ENCODE measurements around the gene ATG5. TPM values are rescaled to one million over a fixed set of nuclear protein-coding genes. Genes with fewer than 3 reads are reported as not detected.

The ATG5 gene
- total and polyA plus RNA-seq, 2 experiments from 2014 or later: 31.6 to 48.2 TPM

DNA sequence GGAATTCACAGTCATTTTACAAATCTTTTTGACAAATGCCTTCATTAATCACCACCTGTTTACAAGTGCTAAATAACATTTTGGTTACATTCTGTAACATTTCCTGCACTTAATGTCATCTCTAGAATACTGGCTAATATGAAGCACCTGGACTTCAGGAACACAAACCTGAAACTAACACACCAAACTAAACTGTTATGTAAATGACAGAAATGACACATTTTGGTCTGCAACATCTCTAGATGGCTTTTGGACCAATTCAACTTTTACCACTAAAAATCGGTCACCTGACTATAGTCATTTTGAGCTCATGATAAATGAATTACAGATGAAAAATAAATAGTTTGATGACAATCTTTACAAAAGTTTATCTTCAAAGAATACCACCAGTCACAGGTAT is 80.6 kb downstream of the ATG5 start (continued):
- TF ChIP-seq, protein P1, sequence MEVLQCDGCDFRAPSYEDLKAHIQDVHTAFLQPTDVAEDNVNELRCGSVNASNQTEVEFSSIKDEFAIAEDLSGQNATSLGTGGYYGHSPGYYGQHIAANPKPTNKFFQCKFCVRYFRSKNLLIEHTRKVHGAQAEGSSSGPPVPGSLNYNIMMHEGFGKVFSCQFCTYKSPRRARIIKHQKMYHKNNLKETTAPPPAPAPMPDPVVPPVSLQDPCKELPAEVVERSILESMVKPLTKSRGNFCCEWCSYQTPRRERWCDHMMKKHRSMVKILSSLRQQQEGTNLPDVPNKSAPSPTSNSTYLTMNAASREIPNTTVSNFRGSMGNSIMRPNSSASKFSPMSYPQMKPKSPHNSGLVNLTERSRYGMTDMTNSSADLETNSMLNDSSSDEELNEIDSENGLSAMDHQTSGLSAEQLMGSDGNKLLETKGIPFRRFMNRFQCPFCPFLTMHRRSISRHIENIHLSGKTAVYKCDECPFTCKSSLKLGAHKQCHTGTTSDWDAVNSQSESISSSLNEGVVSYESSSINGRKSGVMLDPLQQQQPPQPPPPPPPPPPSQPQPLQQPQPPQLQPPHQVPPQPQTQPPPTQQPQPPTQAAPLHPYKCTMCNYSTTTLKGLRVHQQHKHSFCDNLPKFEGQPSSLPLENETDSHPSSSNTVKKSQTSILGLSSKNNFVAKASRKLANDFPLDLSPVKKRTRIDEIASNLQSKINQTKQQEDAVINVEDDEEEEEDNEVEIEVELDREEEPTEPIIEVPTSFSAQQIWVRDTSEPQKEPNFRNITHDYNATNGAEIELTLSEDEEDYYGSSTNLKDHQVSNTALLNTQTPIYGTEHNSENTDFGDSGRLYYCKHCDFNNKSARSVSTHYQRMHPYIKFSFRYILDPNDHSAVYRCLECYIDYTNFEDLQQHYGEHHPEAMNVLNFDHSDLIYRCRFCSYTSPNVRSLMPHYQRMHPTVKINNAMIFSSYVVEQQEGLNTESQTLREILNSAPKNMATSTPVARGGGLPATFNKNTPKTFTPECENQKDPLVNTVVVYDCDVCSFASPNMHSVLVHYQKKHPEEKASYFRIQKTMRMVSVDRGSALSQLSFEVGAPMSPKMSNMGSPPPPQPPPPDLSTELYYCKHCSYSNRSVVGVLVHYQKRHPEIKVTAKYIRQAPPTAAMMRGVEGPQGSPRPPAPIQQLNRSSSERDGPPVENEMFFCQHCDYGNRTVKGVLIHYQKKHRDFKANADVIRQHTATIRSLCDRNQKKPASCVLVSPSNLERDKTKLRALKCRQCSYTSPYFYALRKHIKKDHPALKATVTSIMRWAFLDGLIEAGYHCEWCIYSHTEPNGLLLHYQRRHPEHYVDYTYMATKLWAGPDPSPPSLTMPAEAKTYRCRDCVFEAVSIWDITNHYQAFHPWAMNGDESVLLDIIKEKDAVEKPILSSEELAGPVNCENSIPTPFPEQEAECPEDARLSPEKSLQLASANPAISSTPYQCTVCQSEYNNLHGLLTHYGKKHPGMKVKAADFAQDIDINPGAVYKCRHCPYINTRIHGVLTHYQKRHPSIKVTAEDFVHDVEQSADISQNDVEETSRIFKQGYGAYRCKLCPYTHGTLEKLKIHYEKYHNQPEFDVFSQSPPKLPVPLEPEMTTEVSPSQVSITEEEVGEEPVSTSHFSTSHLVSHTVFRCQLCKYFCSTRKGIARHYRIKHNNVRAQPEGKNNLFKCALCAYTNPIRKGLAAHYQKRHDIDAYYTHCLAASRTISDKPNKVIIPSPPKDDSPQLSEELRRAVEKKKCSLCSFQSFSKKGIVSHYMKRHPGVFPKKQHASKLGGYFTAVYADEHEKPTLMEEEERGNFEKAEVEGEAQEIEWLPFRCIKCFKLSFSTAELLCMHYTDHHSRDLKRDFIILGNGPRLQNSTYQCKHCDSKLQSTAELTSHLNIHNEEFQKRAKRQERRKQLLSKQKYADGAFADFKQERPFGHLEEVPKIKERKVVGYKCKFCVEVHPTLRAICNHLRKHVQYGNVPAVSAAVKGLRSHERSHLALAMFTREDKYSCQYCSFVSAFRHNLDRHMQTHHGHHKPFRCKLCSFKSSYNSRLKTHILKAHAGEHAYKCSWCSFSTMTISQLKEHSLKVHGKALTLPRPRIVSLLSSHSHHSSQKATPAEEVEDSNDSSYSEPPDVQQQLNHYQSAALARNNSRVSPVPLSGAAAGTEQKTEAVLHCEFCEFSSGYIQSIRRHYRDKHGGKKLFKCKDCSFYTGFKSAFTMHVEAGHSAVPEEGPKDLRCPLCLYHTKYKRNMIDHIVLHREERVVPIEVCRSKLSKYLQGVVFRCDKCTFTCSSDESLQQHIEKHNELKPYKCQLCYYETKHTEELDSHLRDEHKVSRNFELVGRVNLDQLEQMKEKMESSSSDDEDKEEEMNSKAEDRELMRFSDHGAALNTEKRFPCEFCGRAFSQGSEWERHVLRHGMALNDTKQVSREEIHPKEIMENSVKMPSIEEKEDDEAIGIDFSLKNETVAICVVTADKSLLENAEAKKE (CRISPR knock-in tag; IDR thresholded peaks at IDR 0.05): no peak
- TF ChIP-seq NANOG (IDR thresholded peaks at IDR 0.05; ENCODE audit: borderline replicate concordance): no peak
- TF ChIP-seq EZH2phosphoT487 (IDR thresholded peaks at IDR 0.05; ENCODE audit: unreplicated experiment): no peak
- TF ChIP-seq STAT1 (IDR thresholded peaks at IDR 0.05; ENCODE audit: unreplicated experiment): no peak
- TF ChIP-seq CREB1 (CRISPR knock-in tag; IDR thresholded peaks at IDR 0.05; ENCODE audit: low read depth): no peak
- TF ChIP-seq, protein P2, sequence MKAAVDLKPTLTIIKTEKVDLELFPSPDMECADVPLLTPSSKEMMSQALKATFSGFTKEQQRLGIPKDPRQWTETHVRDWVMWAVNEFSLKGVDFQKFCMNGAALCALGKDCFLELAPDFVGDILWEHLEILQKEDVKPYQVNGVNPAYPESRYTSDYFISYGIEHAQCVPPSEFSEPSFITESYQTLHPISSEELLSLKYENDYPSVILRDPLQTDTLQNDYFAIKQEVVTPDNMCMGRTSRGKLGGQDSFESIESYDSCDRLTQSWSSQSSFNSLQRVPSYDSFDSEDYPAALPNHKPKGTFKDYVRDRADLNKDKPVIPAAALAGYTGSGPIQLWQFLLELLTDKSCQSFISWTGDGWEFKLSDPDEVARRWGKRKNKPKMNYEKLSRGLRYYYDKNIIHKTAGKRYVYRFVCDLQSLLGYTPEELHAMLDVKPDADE (IDR thresholded peaks at IDR 0.05): no peak
- no peak for TF ChIP-seq POLR2AphosphoS5 (IDR thresholded peaks at IDR 0.05; ENCODE audit: low read depth)
- TF ChIP-seq JUNB (IDR thresholded peaks at IDR 0.05; ENCODE audit: unreplicated experiment): no peak
- TF ChIP-seq EZH2 (IDR thresholded peaks at IDR 0.05; ENCODE audit: low read depth, unreplicated experiment): no peak
- TF ChIP-seq ZNF331 (CRISPR knock-in tag; IDR thresholded peaks at IDR 0.05; ENCODE audit: low read depth): no peak
